Type B pancreatic cell (in vitro differentiated cells): ENCODE data around the gene DOCK1. TPM values are rescaled to one million over a fixed set of nuclear protein-coding genes. Genes with fewer than 3 reads are reported as not detected.

Experiments
- DNase-seq: peaks from one replicate; pipeline ENCODE4 v3.0.0; 2021; ENCODE audit warnings: mixed read lengths; ENCODE audit not compliant: unreplicated experiment; ENCODE audit errors: extremely low spot score
- H3K27ac Mint-ChIP-seq: 2 replicates; pipeline ENCODE4 v1.8.0; 2021; ENCODE audit warnings: mild to moderate bottlenecking, mixed read lengths
- H3K27me3 Mint-ChIP-seq: 2 replicates; pipeline ENCODE4 v1.8.0; 2021; ENCODE audit warnings: mixed read lengths
- H3K36me3 Mint-ChIP-seq: 2 replicates; pipeline ENCODE4 v1.8.0; 2021; ENCODE audit warnings: mixed read lengths
- H3K4me1 Mint-ChIP-seq: one replicate; pipeline ENCODE4 v1.8.0; 2021; ENCODE audit warnings: mixed read lengths; ENCODE audit not compliant: unreplicated experiment
- H3K4me3 Mint-ChIP-seq: 2 replicates; pipeline ENCODE4 v1.8.0; 2021; ENCODE audit warnings: mild to moderate bottlenecking, mixed read lengths
- H3K9me3 Mint-ChIP-seq: 2 replicates; pipeline ENCODE4 v1.8.0; 2021; ENCODE audit warnings: mixed read lengths
- total RNA-seq: library from RNA; stranded (reverse); gene quantifications from 2 replicates; pipeline ENCODE4 v1.2.1, GENCODE V29; 2021; ENCODE audit warnings: low replicate concordance
- TF ChIP-seq, protein P1 (sequence below): fragments of 200-600 bp; sonication (generic); conservative IDR thresholded peaks from 2 replicates; pipeline ENCODE4 v1.5.0; 2021; ENCODE audit warnings: antibody characterized with exemption, mild to moderate bottlenecking

Gene DOCK1
- total RNA-seq, 1 donor from 2014 or later, result 67.4 TPM

DNA sequence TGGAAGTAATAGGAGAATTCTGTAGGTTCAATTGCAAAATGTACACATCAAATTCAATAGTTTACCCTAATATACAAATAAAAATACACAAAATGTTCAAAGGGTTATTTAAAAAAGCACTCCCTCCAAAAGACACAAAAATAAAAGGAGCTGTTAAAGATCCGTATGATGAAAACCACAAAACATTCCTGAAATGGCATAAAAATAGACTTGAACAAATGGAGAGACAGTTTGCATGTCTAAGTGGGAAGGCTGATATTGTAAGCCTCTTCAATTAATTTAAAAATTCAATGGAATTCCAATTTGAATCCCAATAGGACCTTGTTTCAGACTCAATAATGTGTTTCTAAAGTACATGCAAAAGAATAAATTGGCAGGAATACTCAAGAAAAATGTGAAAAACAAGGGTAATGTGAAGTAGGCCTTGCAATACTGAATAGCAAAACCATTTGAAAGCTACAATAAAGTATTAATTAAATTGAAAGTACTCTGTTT is 329.1 kb downstream of the DOCK1 start:
- H3K4me1 Mint-ChIP-seq, result no peaks in the 10 kb centered on the region
- no peaks in the 10 kb centered on the region for H3K36me3 Mint-ChIP-seq
- no peak overlapping the region for H3K4me3 Mint-ChIP-seq
- no peak for DNase-seq
- H3K27ac Mint-ChIP-seq, result no peak overlapping the region
- H3K27me3 Mint-ChIP-seq, result no peaks in the 10 kb centered on the region
- H3K9me3 Mint-ChIP-seq, result no peaks in the 10 kb centered on the region
- TF ChIP-seq, protein P1, sequence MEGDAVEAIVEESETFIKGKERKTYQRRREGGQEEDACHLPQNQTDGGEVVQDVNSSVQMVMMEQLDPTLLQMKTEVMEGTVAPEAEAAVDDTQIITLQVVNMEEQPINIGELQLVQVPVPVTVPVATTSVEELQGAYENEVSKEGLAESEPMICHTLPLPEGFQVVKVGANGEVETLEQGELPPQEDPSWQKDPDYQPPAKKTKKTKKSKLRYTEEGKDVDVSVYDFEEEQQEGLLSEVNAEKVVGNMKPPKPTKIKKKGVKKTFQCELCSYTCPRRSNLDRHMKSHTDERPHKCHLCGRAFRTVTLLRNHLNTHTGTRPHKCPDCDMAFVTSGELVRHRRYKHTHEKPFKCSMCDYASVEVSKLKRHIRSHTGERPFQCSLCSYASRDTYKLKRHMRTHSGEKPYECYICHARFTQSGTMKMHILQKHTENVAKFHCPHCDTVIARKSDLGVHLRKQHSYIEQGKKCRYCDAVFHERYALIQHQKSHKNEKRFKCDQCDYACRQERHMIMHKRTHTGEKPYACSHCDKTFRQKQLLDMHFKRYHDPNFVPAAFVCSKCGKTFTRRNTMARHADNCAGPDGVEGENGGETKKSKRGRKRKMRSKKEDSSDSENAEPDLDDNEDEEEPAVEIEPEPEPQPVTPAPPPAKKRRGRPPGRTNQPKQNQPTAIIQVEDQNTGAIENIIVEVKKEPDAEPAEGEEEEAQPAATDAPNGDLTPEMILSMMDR, result no peak

GRCh38 chr10:127236266-127236665 is 331.0 kb downstream of the DOCK1 start:
- Mint-ChIP-seq H3K4me1 (no peaks in the 10 kb centered on the region), H3K27ac (no peak overlapping the region), H3K9me3 (no peaks in the 10 kb centered on the region), H3K36me3 (peaks cover under 1% of the 10 kb centered on the region), H3K4me3 (no peak overlapping the region), H3K27me3 (no peaks in the 10 kb centered on the region)
- TF ChIP-seq, protein P1, result no peak
- DNase-seq, result no peak

DNA sequence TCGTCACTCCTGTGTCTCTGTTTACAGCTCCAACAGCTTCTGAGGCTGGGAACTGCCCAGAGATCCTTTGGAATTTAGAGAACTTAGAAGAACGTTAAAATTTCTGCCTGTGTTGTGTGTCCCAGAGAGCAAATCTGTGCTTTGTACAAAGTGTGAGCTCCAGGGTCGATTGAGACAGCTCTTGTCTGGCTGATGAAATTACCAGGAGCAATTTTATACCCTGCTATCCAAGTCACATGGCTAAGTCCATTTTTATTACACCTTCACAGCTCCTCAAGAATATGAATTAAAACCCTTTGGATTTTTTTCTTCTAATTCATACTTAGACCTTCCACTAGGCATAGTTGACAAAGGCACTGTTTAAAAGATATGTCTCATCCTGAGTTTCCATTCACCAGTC is 337.7 kb downstream of the DOCK1 start:
- Mint-ChIP-seq H3K9me3 (no peaks in the 10 kb centered on the region), H3K4me3 (no peak overlapping the region), H3K4me1 (peaks cover 5% of the 10 kb centered on the region), H3K36me3 (peaks cover 5% of the 10 kb centered on the region), H3K27me3 (no peaks in the 10 kb centered on the region), H3K27ac (no peak overlapping the region)
- no peak for DNase-seq
- TF ChIP-seq, protein P1, result no peak

- Mint-ChIP-seq H3K27ac (no peak overlapping the region), H3K27me3 (no peaks in the 10 kb centered on the region), H3K9me3 (no peaks in the 10 kb centered on the region), H3K4me1 (peaks cover 5% of the 10 kb centered on the region), H3K4me3 (no peak overlapping the region), H3K36me3 (peaks cover 12% of the 10 kb centered on the region)
- no peak for DNase-seq
- TF ChIP-seq, protein P1, result peak; percentile 75
Observed at GRCh38 chr10:127243490-127244272, 338.5 kb downstream of the DOCK1 start.

DNA sequence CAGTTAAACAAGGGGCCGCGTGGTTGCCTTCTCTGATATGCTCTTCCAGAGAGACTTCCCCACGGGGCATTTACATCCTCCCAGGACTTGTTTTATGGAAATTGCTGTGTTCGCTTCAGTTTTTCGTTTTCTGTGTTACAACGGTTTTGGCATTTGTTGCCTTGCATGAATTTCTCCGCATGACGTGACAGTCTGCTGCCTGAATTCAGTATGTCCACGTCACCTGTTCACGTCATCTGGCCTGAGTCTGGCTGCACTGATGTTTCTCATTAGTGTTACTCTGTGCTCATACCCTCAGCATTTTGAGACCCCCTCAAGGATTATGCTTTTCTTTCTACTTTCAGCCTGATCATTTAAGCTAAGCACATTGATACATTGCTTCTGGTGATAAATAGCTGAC is 340.2 kb downstream of the DOCK1 start:
- Mint-ChIP-seq H3K4me1 (peaks cover 5% of the 10 kb centered on the region), H3K9me3 (no peaks in the 10 kb centered on the region), H3K4me3 (no peak overlapping the region), H3K27ac (no peak overlapping the region), H3K36me3 (peaks cover 21% of the 10 kb centered on the region), H3K27me3 (no peaks in the 10 kb centered on the region)
- TF ChIP-seq, protein P1, result no peak
- no peak for DNase-seq
